Right lobe of liver (tissue), 6 donors: ENCODE data around the gene GCC2. TPM values are rescaled to one million over a fixed set of nuclear protein-coding genes. Genes with fewer than 3 reads are reported as not detected.
"Not testable (repeated sequence)": the region's sequence is repeated elsewhere in the genome, so short reads cannot be mapped to it uniquely, and the experiment has no call there.

Experiments used
- ATAC-seq, 4 donors: fragments of 200-7000 bp; cut with Tn5 transposase; one replicate each; pipeline ENCODE4 v1.9.1; 2020; ENCODE audit warnings: mild to moderate bottlenecking in 4 of 4, moderate library complexity in 4 of 4
- DNase-seq, 3 donors: peaks; one replicate each; pipeline ENCODE4 v3.0.0-alpha.2; 2020
- H3K27ac ChIP-seq, 3 donors: fragments of 200-600 bp; one replicate each; pipeline ENCODE4 v1.8.0; 2022
- H3K27me3 ChIP-seq, 2 donors: fragments of 200-600 bp; one replicate each; pipeline ENCODE4 v1.8.0; 2022
- H3K36me3 ChIP-seq, 4 donors: fragments of 200-600 bp; sonication (generic) in 1 of 4; one replicate each; pipeline versions ENCODE4 v1.5.1 to v1.8.0; 2017 to 2022; ENCODE audit warnings: control low read depth in 1 of 4
- H3K4me1 ChIP-seq, 4 donors: fragments of 200-600 bp; sonication (generic) in 1 of 4; one replicate each; pipeline versions ENCODE4 v1.5.1 to v1.8.0; 2017 to 2022; ENCODE audit warnings: control low read depth in 1 of 4
- H3K4me3 ChIP-seq, 3 donors: fragments of 200-600 bp; one replicate each; pipeline ENCODE4 v1.8.0; 2022
- H3K9me3 ChIP-seq, 4 donors: fragments of 200-600 bp; sonication (generic) in 1 of 4; one replicate each; pipeline versions ENCODE4 v1.5.1 to v1.8.0; 2017 to 2022; ENCODE audit warnings: control low read depth in 1 of 4
- POLR2A ChIP-seq: fragments of 450-650 bp; IDR thresholded peaks from one replicate; pipeline ENCODE4 v1.6.1; 2017; ENCODE audit warnings: antibody characterized with exemption, mild to moderate bottlenecking
- WGBS: methylation state at CpG from one replicate; pipeline ENCODE4 v1.1.6; 2018; ENCODE audit warnings: low coverage, low lambda C conversion rate; ENCODE audit not compliant: insufficient coverage; ENCODE audit errors: missing lambda C conversion rate; 5-methylcytosine and 5-hydroxymethylcytosine counted together
- intact Hi-C, 2 donors: fragments of 100-400 bp; cut with DNase I; formaldehyde crosslinking; loops; one replicate each; pipeline versions ENCODE4 v1.11.2 to v1.14.1; 2022
- total RNA-seq, 6 experiments: library from RNA; depleted of rRNA in 2 of 6; stranded (reverse); fragments of >200 nt in 2 of 6; fragmentation: NEBNext Ultra II Directional in 3 of 6; extraction: Animal tissue kit (Norgen Biotek cat#: 25700) in 3 of 6; gene quantifications; one replicate each; pipeline versions ENCODE4 v1.1.0 to v1.2.4, GENCODE V29; 2016 to 2023
- TF ChIP-seq, protein P1 (sequence below), 4 donors: fragments of 200-600 bp in 3 of 4; fragments of 450-650 bp in 1 of 4; IDR thresholded peaks; one replicate each; pipeline versions ENCODE4 v1.5.1 to v1.8.0; 2016 to 2022; ENCODE audit warnings: antibody characterized with exemption in 4 of 4, mild to moderate bottlenecking in 2 of 4
- donor health status: DM: no; HTN: yes; CAD: no.
- donor health status: DM: no; HTN: no; CAD: no.
- donor health status: DM: no; HTN: no; CAD: no.
- donor health status: DM: no; HTN: yes; CAD: no.
- donor health status: DM: no; HTN: yes; CAD: no.

The GCC2 gene
- total RNA-seq, 6 experiments from 2014 or later = 11.9 to 24.7 (median 17.7) TPM

DNA sequence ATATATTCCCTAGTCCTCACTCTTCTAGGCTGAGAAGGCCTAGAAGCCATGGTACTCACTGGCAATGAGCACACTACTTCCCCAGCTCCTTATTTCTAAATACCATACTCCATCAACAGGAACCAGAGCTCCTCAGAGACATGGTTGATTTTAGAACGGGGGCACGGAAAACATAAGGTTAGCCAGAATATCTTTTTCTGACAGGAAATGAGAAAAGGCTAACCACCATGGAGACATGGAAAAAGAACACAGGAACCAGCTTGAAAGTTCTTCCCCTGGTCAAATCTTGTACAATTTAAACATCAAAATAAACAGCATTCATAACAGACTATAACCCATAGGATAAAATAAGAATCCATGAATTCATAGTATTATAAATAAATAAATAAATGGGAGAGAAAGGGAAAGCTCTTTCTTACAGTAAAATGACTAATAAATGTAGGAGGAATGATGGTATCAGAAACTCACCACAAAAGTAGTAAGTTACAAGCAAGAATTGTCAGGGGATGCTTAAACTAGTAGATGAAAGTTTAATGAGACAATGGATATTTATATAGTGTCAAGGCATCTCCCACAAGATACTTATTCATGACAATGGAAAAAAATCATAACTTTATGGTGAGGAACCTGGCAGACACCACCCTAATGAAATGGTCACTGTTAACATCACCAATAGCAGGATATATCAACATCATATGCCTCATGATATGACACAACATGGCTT is 20.6 kb upstream of the GCC2 start:
- Histone ChIP-seq H3K27me3 (no peaks in the 10 kb centered on the region), H3K36me3 (no peaks in the 10 kb centered on the region), H3K27ac (no peak overlapping the region), H3K4me3 (no peak overlapping the region), H3K9me3 (no peaks in the 10 kb centered on the region), H3K4me1 (no peaks in the 10 kb centered on the region)
- ATAC-seq (no peak), DNase-seq (no peak)
- 56% methylated on average over 2 of the region's 2 CpGs for WGBS
- intact Hi-C loops = no loop called here
- no peak for TF ChIP-seq POLR2A
- TF ChIP-seq, protein P1, sequence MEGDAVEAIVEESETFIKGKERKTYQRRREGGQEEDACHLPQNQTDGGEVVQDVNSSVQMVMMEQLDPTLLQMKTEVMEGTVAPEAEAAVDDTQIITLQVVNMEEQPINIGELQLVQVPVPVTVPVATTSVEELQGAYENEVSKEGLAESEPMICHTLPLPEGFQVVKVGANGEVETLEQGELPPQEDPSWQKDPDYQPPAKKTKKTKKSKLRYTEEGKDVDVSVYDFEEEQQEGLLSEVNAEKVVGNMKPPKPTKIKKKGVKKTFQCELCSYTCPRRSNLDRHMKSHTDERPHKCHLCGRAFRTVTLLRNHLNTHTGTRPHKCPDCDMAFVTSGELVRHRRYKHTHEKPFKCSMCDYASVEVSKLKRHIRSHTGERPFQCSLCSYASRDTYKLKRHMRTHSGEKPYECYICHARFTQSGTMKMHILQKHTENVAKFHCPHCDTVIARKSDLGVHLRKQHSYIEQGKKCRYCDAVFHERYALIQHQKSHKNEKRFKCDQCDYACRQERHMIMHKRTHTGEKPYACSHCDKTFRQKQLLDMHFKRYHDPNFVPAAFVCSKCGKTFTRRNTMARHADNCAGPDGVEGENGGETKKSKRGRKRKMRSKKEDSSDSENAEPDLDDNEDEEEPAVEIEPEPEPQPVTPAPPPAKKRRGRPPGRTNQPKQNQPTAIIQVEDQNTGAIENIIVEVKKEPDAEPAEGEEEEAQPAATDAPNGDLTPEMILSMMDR (IDR thresholded peaks at IDR 0.05) = no peak

DNA sequence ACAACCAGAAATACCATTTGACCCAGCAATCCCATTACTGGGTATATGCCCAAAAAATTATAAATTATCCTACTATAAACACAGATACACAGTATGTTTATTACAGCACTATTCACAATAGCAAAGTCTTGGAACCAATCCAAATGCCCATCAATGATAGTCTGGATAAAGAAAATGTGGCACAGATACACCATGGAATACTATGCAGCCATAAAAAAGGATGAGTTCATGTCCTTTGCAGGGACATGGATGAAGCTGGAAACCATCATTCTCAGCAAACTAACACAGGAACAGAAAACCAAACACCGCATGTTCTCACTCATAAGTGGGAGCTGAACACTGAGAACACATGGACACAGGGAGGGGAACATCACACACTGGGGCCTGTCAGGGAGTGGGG is 13.4 kb upstream of the GCC2 start:
- H3K36me3 ChIP-seq, ATAC-seq, H3K4me1 ChIP-seq, H3K27me3 ChIP-seq, intact Hi-C loops, DNase-seq, H3K27ac ChIP-seq, H3K9me3 ChIP-seq, H3K4me3 ChIP-seq: not testable (repeated sequence)
- 90% methylated on average over 1 of the region's 1 CpG for WGBS

DNA sequence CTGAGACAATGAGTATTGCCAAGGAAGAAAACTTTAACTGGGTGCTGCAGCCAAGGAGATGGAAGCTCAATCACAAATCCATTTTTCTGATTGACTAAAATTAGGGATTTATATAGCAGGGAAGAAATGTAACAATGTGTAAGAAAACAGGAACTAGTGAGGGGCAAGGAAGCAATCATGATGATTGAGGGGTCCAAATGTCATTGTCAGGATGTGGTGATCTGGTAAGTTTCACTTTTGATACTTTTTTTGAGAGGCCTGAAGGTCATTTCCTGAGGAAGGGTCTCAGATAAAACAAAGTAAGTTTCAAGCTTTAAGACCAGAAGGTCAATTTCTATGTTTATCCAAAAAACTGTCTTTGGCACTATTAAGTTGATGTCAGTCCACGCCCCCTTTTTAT is 12.0 kb upstream of the GCC2 start:
- WGBS = 12% methylated on average over 1 of the region's 1 CpG
- Histone ChIP-seq H3K9me3 (no peaks in the 10 kb centered on the region), H3K27me3 (no peaks in the 10 kb centered on the region), H3K36me3 (no peaks in the 10 kb centered on the region), H3K4me1 (no peaks in the 10 kb centered on the region), H3K27ac (no peak overlapping the region), H3K4me3 (no peak overlapping the region)
- ATAC-seq (no peak), DNase-seq (no peak)
- TF ChIP-seq, protein P1 (IDR thresholded peaks at IDR 0.05) = no peak
- TF ChIP-seq POLR2A = no peak
- intact Hi-C loops = no loop called here

DNA sequence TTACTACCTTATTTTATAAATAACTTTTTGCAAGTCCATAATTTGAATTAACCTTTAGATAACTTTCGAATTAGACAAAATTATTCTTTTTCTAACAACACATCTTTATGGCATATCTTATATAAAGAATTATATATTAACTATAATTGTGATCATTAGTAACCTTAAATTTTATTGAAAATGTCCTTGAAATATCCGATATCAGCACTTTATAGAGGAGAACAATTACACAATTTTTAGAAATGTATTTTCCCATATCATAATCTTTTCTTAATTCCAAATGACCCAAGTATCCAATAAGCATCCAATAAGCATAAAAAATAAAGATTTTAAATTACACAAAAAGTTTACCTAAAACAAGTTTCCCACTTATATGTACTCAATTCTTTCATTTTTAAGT is 7.3 kb upstream of the GCC2 start:
- no peaks in the 10 kb centered on the region for H3K4me1 ChIP-seq
- no peaks in the 10 kb centered on the region for H3K27me3 ChIP-seq
- WGBS = 76% methylated on average over 2 of the region's 2 CpGs
- no peak for ATAC-seq
- no peak overlapping the region for H3K4me3 ChIP-seq
- DNase-seq = no peak
- TF ChIP-seq, protein P1 (IDR thresholded peaks at IDR 0.05) = no peak
- no peak for TF ChIP-seq POLR2A
- H3K27ac ChIP-seq = no peak overlapping the region
- intact Hi-C loops = no loop called here
- no peaks in the 10 kb centered on the region for H3K9me3 ChIP-seq
- H3K36me3 ChIP-seq = no peaks in the 10 kb centered on the region

DNA sequence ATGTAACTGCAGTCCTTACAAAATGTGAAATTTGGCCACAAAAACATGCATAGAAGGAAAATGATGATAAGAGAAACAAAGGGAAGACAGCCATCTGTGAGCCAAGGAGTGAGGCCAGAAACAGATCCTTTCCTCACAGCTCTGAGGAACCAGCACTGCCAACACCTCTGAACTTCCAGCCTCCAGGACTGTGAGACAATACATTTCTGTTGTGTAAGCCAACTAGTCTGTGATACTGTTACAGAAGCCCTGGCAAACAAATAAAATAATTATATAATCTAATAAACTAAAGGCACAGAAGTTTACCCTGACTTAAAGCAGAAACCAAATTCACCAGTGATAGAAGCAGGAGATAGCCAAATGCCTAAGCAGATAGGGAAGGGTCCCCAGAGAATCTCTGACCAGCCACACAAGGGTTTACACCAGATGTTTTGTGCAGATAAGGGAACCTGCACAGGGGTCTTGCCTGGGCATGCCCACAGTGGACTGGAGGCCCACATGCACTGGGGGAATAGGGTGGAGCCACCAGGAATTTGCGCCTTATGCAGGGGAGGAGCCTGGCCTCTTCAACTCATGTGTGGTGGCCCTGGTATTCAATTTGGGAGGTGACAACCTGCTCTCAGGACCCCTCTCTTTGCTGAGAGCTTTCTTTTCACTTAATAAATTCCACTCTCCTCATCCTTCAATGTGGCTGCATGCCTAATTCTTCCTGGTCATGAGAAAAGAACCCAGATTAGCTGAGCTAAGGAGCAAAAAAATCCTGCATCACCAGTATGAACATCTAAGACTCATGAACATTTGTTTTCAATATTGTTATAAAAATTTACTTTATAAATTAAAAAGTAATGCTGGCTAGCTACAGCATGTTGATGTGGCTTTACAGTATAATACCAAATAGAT is 3.8 kb upstream of the GCC2 start:
- Histone ChIP-seq H3K4me3 (no peak overlapping the region), H3K9me3 (no peaks in the 10 kb centered on the region), H3K27me3 (no peaks in the 10 kb centered on the region), H3K4me1 (peaks cover 0 to 3% (median under 1%) of the 10 kb centered on the region in 4 donors), H3K27ac (no peak overlapping the region), H3K36me3 (no peaks in the 10 kb centered on the region)
- DNase-seq = no peak
- 100% methylated on average over 1 of the region's 1 CpG for WGBS
- TF ChIP-seq, protein P1 (IDR thresholded peaks at IDR 0.05) = no peak
- TF ChIP-seq POLR2A = no peak
- intact Hi-C loops = no loop called here
- no peak for ATAC-seq
